Lower leg skin (tissue), 3 donors: ENCODE data around the gene CAV1.

ENCODE experiments used
- CTCF ChIP-seq, 3 donors: fragments of 450-650 bp; IDR thresholded peaks; one replicate each; pipeline ENCODE4 v1.5.1; 2016; ENCODE audit warnings: antibody characterized with exemption in 3 of 3, mild to moderate bottlenecking in 3 of 3, moderate library complexity in 2 of 3
- POLR2A ChIP-seq, 2 donors: fragments of 450-650 bp; IDR thresholded peaks; one replicate each; pipeline ENCODE4 v1.6.1; 2016 to 2017; ENCODE audit warnings: antibody characterized with exemption in 2 of 2, mild to moderate bottlenecking in 1 of 2, moderate library complexity in 1 of 2

- no peak for TF ChIP-seq CTCF (IDR thresholded peaks at IDR 0.05)
- no peak for TF ChIP-seq POLR2A (IDR thresholded peaks at IDR 0.05)
Observed at GRCh38 chr7:116610210-116610609, 85.4 kb downstream of the CAV1 start.
